HuH-7 (cell line): ENCODE data around the gene SLC39A9.
"Not testable (repeated sequence)": the region's sequence is repeated elsewhere in the genome, so short reads cannot be mapped to it uniquely, and the experiment has no call there.

Experiments
- DNase-seq: peaks from one replicate; pipeline ENCODE4 v3.0.0; 2011; ENCODE audit warnings: low spot score

Gene SLC39A9

GRCh38 chr14:69368381-69368780 lies 30.1 kb upstream of the SLC39A9 start:
- no peak for DNase-seq

DNA sequence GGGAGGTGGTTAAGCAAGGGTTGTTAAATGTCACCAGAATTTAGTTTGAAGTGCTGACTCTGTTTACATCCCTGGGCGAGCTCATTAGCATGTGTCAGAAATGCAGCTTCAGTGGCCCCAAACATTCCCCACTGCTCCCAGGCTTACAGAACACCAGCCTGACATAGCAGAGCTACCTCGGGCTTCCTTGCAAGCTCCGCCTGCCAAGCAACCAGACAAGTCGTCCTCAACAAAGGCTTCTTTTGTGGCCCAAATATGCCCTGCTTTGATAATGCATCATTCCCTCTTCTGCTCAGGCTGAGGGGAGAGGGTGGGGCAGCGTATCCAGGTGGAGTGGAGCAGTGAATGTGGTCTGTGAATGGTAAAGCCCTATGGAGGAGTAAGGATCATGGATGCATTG lies 28.4 kb upstream of the SLC39A9 start:
- no peak for DNase-seq

DNA sequence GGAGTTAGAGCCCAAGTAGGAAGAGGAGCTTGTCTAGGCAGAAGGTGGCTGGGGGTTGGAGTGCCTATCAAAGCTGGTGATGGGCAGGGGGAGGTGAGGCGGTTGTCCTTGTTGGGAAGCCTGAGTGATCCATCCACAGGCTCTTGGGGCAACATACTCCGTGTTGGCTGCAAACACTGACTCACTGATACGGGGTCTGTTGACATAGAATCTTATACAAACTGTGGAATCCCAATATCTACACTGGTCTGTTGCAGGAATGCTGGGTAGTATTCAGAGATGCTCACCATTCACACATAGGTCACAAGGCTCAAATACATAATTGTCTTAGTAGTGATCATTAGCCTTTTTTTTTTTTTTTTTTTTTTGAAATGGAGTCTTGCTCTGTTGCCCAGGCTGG lies 26.3 kb upstream of the SLC39A9 start:
- no peak for DNase-seq

- DNase-seq, result no peak
Observed at GRCh38 chr14:69373104-69373503, 25.4 kb upstream of the SLC39A9 start.

DNA sequence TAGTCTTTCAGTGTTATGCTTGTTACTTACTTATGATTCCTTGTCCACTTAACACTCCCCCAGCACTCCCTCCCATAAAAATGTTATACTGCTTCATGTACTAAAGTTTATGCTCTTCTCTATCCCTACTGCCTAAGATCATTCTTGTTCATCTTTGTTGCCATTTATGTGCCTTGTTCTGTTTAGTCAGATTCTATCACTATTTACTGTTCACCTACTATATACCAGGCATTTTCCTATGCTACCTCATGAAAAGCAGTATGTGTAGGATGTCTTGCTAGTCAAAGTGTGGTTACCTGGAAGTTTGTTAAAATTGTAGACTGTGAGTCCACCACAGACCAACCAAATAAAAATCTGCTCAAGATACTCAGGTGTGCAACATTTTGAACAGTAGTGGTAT lies 24.3 kb upstream of the SLC39A9 start:
- no peak for DNase-seq

- no peak for DNase-seq
Observed at GRCh38 chr14:69375182-69375581, 23.3 kb upstream of the SLC39A9 start.

- DNase-seq, result no peak
Observed at GRCh38 chr14:69375722-69376121, 22.8 kb upstream of the SLC39A9 start.

DNA sequence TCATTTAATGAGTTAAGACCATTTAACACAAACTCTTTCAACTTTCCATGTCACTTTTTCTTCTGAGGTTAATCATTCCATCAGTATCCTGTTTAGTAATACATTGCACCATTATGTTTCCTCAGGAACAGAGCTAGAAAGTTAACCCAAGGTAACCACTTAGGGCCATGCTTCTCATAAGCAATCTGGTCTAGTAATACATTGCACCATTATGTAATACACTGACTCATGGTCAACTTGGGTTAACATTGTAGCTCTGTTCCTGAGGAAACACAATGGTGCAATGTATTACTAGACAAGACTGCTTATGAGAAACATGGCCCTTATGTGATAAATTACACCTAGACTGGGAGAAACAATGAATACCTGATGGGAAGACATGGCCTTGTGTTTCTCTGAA lies 22.1 kb upstream of the SLC39A9 start:
- DNase-seq, result no peak

- DNase-seq, result no peak
Observed at GRCh38 chr14:69378274-69378673, 20.2 kb upstream of the SLC39A9 start.

- DNase-seq, result no peak
Observed at GRCh38 chr14:69387311-69387710, 11.2 kb upstream of the SLC39A9 start.

- DNase-seq, result not testable (repeated sequence)
Observed at GRCh38 chr14:69391400-69391799, 7.1 kb upstream of the SLC39A9 start.

GRCh38 chr14:69392481-69392880 lies 6.0 kb upstream of the SLC39A9 start:
- no peak for DNase-seq

DNA sequence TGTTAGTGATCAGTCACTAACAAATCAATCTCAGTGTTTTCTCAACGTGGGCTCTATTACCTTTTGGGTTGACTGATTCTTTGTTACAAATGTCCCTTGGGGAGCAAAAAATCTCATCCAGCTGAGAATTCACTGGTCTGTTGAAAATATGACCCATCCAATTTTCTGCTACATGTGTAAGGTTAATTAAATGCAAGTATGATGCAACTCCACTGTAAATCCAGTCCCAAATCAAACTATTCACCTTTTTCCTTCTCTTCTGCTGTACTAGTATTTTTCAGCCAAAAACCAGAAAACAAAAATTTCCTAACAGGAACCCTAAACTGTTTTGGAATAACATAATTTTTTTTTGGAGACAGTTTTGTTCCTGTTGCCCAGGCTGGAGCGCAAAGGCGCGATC lies 2.6 kb upstream of the SLC39A9 start:
- no peak for DNase-seq

DNA sequence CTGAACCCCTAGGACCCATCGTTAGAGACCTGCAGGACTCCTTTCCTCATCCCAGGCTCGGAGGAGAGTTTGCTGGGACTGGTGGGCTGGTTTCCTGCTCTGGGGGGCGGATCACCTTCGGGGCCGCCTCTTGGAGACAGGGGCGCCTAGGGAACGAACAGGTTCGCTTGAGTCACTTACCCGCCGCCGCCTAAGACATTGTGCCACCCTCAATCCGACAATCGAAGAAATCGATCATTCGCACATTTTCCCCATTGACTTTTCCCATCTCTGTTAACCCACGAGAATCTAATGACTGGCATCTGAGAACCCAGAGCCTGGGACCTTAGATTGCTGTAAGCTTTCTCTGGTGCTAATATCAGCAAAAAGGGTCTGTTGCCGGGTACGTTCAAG lies 322 bp downstream of the SLC39A9 start:
- DNase-seq, result no peak

DNA sequence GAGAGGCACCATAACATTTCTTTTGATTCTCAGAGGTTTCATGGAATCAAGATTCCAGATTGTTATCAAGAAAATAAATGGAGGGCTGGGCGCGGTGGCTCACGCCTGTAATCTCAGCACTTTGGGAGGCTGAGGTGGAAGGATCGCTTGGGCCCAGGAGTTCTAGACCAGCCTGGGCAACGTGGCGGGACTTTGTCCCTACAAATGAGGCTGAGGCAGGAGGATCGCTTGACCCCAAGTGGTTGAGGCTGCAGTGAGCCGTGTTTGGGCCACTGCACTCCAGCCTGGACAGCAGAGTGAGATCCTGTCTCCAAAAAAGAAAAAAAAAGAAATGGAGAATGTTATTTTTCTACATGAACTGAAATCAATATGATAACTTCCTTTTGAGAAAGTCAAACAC lies 1.3 kb downstream of the SLC39A9 start:
- no peak for DNase-seq

DNA sequence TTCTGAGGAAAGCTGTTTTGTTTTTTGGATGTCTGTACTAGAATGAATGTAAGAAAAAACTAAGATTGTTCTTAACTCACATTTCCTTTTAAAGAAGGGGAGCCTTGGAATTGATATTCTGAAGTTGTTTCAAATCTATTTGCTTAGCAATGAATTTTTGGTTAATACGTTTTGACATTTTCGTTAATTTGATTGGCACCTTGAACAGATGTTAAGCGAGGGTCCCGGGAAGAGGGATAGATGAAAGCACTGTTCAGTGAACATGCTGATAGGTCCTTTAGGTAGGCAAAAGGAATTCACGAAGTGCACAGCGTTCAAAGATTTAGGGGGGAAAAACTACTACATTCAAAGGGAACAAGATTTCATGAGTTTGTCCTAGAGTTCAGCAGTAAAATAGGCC lies 1.7 kb downstream of the SLC39A9 start:
- DNase-seq, result no peak

DNA sequence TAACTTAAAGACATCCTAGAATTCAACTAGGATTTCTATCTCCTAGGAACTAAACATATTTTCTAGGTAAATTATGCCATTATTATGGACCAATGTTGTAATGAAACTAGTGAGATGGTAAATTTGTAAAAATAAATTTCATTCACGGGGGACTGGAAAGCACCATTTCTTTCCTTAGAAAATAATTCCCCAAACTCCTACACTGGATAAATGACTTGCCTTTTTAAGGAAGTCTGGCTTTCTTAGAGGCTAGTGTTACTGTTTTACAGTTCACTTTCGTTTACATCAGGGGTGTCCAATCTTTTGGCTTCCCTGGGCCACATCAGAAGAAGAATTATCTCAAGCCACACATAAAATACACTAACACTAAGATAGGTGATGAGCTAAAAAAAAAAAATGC lies 3.3 kb downstream of the SLC39A9 start:
- no peak for DNase-seq

- no peak for DNase-seq
Observed at GRCh38 chr14:69404478-69404877, 6.0 kb downstream of the SLC39A9 start.

- no peak for DNase-seq
Observed at GRCh38 chr14:69404883-69405282, 6.4 kb downstream of the SLC39A9 start.

GRCh38 chr14:69405762-69406161 lies 7.3 kb downstream of the SLC39A9 start:
- no peak for DNase-seq

DNA sequence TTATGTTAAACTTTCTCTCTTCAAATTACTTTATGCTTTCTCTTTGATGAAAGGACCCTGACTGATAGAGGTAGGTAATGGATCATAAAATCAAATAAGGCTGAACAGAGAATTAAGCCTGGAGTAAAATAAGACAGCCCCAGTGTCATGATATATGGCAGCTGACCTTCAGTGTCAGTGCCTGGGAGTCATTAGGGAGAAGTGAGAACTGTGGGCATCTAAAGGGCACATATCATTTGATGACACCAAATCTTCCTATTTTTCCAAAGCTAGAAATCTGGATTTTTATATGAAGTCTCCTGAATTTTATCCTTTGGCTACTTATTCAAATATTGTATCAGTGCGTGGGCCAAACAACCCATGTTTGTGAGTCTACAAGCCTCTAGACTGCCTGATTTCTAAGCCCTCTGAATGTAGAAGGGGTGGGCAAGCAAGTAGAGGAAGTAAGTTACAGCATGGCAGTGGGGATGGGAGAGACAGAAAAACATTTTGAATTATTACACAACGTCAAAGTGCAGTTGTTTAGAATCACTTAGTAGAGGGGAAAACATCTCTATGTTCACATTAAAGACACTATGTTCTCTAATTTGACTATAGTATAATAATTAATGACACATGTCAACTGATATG lies 10.0 kb downstream of the SLC39A9 start:
- DNase-seq, result no peak

DNA sequence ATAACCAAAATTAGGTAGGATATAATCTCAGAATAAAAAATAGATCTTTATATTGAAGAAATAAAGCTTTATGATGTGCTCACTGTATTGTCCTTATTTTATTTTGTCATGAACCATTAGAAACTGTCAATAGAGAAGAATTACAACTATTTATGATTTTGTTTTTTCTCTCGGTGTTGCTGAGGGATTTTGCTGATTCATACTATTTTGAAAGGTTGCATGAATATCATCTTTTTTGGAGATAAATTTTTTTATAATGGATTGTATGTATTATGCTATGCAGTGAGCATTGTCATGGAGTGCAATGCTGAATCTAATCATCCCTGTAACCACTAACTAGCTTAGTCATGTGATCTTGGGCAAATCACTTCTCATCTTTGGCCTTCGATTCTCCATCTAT lies 15.0 kb downstream of the SLC39A9 start:
- no peak for DNase-seq

DNA sequence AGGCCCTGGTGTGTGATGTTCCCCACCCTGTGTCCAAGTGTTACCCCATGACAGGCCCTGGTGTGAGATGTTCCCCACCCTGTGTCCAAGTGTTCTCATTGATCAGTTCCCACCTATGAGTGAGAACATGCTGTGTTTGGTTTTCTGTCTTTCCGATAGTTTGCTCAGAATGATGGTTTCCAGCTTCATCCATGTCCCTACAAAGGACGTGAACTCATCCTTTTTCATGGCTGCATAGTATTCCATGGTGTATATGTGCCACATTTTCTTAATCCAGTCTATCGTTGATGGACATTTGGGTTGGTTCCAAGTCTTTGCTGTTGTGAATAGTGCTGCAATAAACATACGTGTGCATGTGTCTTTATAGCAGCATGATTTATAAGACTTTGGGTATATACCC lies 17.6 kb downstream of the SLC39A9 start:
- DNase-seq, result not testable (repeated sequence)

- no peak for DNase-seq
Observed at GRCh38 chr14:69423279-69423678, 24.8 kb downstream of the SLC39A9 start.
